ENCODE results near the gene MTM1.

MTM1 gene

DNA sequence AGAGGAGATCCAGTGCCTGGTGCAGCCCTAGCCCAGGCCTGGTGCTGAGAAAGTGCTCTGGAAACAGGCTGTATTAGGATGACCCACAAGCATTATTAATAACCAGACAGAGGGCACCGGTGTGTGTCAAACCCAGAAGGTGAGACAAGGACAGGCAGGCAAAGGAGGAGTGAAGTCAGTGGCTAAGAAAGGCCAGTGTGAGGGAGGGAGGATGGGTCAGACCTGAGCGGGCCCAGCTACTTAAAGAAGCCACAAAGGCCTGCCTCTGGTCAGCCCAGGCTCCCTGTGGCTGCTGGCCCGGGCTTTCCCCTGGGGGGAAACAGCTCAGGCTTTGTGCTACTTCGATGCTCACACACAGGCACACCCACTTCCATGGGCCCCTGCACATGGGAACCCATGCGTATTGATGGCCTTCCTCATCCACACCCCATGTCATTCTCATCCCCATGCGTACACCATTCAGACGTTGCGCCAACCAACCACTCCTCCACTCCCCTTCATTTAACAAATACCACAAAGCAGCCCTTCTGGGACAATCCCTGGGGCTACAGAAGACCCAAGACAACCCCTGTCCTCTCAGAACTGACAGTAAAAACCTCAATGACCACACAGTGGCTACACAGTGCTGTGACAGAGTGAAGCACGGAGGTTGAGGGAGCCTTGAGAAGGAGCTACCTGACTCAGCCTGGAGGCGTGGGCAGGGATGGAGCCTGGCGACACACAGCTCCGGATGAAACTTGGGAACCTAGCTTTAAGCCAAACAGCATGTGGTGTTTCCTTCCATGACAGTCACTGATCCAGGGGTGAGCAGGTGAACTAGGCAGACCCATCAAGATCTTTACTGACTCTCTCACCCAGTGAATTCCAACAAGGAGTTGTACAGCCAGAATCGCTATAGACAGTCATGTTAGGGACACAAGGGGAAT, 24.9 kb upstream of the MTM1 start:
- H3K36me3 Mint-ChIP-seq (ENCODE audit: insufficient read depth), result peaks cover 6% of the 10 kb centered on the region
- peaks cover 14% of the 10 kb centered on the region in 2 donors for H3K4me1 Mint-ChIP-seq (ENCODE audit: low read depth in 2 of 2)
- no peaks in the 10 kb centered on the region for H3K27me3 Mint-ChIP-seq
- no peaks in the 10 kb centered on the region for H3K9me3 Mint-ChIP-seq
- H3K27ac Mint-ChIP-seq, result no peak overlapping the region
- no peak overlapping the region for H3K4me3 Mint-ChIP-seq
- no peak for DNase-seq
- ATAC-seq (replicated peaks), result no peak

- Mint-ChIP-seq H3K4me3 (no peak overlapping the region), H3K27ac (no peak overlapping the region), H3K27me3 (no peaks in the 10 kb centered on the region), H3K36me3 (ENCODE audit: insufficient read depth) (peaks cover 6% of the 10 kb centered on the region), H3K4me1 (ENCODE audit: low read depth in 2 of 2) (peaks cover 17 to 19% of the 10 kb centered on the region in 2 donors), H3K9me3 (no peaks in the 10 kb centered on the region)
- ATAC-seq (replicated peaks) (no peak), DNase-seq (no peak)
Measured at GRCh38 chrX:150544222-150544787, 24.1 kb upstream of the MTM1 start.

GRCh38 chrX:150544835-150545770, 23.3 kb upstream of the MTM1 start:
- Mint-ChIP-seq H3K9me3 (no peaks in the 10 kb centered on the region), H3K36me3 (ENCODE audit: insufficient read depth) (peaks cover 6% of the 10 kb centered on the region), H3K27me3 (no peaks in the 10 kb centered on the region), H3K4me1 (ENCODE audit: low read depth in 2 of 2) (peaks cover 17 to 19% of the 10 kb centered on the region in 2 donors), H3K4me3 (no peak overlapping the region), H3K27ac (no peak overlapping the region)
- ATAC-seq (replicated peaks) (no peak), DNase-seq (no peak)

GRCh38 chrX:150546711-150547153, 21.7 kb upstream of the MTM1 start:
- Mint-ChIP-seq H3K36me3 (ENCODE audit: insufficient read depth) (peaks cover 6% of the 10 kb centered on the region), H3K4me1 (ENCODE audit: low read depth in 2 of 2) (peaks cover 17 to 19% of the 10 kb centered on the region in 2 donors), H3K9me3 (no peaks in the 10 kb centered on the region), H3K4me3 (peak overlapping the region; percentile 63 to 69), H3K27me3 (no peaks in the 10 kb centered on the region), H3K27ac (peak overlapping the region; percentile 29 to 82)
- ATAC-seq (replicated peaks) (peak; percentile 78), DNase-seq (peak; percentile 10 to 21 (median 14))

DNA sequence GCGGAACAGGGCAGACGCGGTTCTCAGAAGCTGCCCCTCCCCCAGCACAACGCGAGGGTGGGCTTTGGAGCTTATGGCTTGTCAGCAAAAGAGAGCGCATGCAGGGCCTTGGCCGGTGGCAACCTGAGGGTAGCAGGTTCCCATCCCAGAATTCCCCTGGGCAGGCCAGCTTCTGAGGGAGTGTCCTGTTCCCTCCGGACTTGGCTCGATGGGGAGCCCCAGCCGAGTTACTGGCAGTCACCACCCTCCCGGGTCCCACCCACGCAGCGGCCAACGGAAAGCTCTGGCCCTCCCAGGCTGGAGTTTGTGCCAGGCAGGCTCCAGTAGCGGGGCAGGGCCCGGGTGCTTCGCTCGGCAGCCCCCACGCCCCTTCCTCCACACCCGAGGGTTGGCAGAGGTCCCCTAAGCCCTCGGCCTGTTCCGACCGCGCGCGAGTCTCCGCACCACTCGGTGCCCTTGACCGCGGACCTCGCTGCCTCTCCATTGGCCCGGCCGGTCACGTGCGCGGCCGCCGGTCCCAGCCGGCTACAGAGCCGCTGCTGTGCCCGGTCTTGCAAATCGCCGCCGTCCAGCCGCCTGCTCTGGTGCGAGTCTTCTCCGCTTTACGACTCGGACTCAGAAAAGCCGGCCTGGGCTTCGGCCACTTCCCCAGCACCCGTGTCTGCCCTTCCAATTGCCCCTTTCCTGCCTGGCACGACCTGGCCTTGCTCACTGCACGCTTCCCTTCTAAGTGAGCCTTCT, 20.9 kb upstream of the MTM1 start:
- peak overlapping the region in 1 of 2 donors; percentile 55 for H3K27ac Mint-ChIP-seq
- H3K9me3 Mint-ChIP-seq, result no peaks in the 10 kb centered on the region
- peaks cover 6% of the 10 kb centered on the region for H3K36me3 Mint-ChIP-seq (ENCODE audit: insufficient read depth)
- H3K4me3 Mint-ChIP-seq, result peak overlapping the region; percentile 66 to 82
- no peaks in the 10 kb centered on the region for H3K27me3 Mint-ChIP-seq
- no peak for DNase-seq
- peak; percentile 29 for ATAC-seq (replicated peaks)
- H3K4me1 Mint-ChIP-seq (ENCODE audit: low read depth in 2 of 2), result peaks cover 17 to 19% of the 10 kb centered on the region in 2 donors

DNA sequence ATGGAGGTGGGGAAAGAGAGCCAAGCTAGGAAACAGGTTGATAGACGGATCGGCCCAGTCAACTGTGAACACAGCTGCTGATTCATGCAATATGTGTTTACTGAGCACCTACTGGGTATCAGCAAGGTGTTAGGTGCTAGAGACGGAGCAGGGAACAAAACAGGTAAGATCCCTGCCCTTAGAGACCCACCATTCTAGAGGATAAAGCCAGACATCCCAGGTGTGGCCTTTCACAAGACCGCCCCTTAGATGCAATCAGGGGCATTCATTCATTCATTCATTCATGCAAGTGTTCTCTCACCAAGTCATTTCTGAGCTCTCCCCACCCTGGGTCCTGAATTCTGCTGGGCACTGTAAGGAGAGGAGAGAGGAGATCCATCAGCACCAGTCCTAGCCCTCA, 20.2 kb upstream of the MTM1 start:
- DNase-seq (no peak), ATAC-seq (replicated peaks) (no peak)
- peak overlapping the region; percentile 66 to 82 for H3K4me3 Mint-ChIP-seq
- no peaks in the 10 kb centered on the region for H3K9me3 Mint-ChIP-seq
- H3K36me3 Mint-ChIP-seq (ENCODE audit: insufficient read depth), result peaks cover 6% of the 10 kb centered on the region
- H3K27ac Mint-ChIP-seq, result peak overlapping the region in 1 of 2 donors; percentile 55
- H3K4me1 Mint-ChIP-seq (ENCODE audit: low read depth in 2 of 2), result peaks cover 17 to 19% of the 10 kb centered on the region in 2 donors
- no peaks in the 10 kb centered on the region for H3K27me3 Mint-ChIP-seq

DNA sequence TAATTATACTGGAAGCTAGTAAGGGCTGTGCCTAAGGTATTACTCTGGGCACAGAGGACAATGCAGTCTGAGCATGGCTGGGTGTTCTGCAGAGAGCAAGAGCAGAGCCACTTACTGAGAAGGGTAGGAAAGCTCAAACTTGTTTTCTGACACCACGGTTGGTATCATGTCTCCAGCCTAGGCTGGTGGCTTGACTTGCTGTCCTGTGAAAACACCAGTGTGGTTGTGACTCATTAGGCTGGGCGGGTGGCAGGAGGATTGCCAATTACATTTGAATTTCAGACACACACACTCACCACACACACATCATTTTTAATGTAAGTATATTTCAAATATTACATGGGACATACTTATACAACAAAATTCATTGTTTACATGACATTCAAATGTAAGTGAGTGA, 19.7 kb upstream of the MTM1 start:
- Mint-ChIP-seq H3K4me3 (peak overlapping the region in 1 of 2 donors; percentile 82), H3K27me3 (no peaks in the 10 kb centered on the region), H3K36me3 (ENCODE audit: insufficient read depth) (peaks cover 6% of the 10 kb centered on the region), H3K4me1 (ENCODE audit: low read depth in 2 of 2) (peaks cover 17 to 19% of the 10 kb centered on the region in 2 donors), H3K27ac (no peak overlapping the region), H3K9me3 (no peaks in the 10 kb centered on the region)
- DNase-seq (no peak), ATAC-seq (replicated peaks) (peak; percentile 40)

DNA sequence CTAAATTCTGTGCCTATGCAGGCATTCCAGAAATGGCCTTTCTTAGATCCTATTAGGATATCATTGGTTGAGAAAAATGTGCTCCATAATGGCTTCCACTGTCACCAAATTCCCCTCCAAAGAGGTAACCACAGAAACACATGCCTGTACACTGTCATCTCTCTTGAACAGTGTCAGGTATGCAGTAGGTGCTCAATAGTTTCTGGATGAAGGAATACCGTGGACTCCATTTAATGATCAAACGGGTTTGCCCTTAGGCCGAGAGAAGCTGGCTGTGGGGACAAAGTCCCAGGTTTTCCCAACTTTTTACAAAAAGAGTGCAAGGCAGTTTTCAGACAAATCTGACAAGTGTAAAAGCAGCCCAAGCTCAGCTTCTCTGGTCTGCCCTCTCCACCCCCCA, 16.5 kb upstream of the MTM1 start:
- Mint-ChIP-seq H3K4me1 (ENCODE audit: low read depth in 2 of 2) (peaks cover 8 to 9% of the 10 kb centered on the region in 2 donors), H3K9me3 (no peaks in the 10 kb centered on the region), H3K36me3 (ENCODE audit: insufficient read depth) (no peaks in the 10 kb centered on the region), H3K27me3 (no peaks in the 10 kb centered on the region), H3K27ac (no peak overlapping the region), H3K4me3 (no peak overlapping the region)
- no peak for DNase-seq
- no peak for ATAC-seq (replicated peaks)

DNA sequence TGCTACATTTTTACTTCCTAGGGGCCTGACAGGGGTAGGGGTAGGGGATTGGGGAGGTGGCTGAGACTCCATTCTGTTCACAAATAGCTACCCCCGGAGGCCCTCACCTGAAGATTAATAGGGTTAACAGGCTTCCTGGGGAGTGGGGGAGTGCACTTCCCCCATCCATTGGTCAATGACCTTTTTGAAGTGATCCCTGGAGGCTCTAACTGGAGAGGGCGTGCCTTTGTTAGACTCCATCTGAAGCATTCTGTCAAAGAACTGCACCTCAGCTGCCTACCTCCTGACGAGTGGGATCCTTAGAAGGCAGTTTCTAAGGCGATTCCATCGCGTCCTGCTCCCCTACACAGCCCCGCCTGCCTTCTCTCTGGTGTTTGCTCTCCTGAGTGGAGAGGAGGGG, 10.0 kb upstream of the MTM1 start:
- H3K4me3 Mint-ChIP-seq, result no peak overlapping the region
- H3K27me3 Mint-ChIP-seq, result no peaks in the 10 kb centered on the region
- DNase-seq (no peak), ATAC-seq (replicated peaks) (no peak)
- no peak overlapping the region for H3K27ac Mint-ChIP-seq
- no peaks in the 10 kb centered on the region for H3K4me1 Mint-ChIP-seq (ENCODE audit: low read depth in 2 of 2)
- H3K36me3 Mint-ChIP-seq (ENCODE audit: insufficient read depth), result no peaks in the 10 kb centered on the region
- no peaks in the 10 kb centered on the region for H3K9me3 Mint-ChIP-seq

DNA sequence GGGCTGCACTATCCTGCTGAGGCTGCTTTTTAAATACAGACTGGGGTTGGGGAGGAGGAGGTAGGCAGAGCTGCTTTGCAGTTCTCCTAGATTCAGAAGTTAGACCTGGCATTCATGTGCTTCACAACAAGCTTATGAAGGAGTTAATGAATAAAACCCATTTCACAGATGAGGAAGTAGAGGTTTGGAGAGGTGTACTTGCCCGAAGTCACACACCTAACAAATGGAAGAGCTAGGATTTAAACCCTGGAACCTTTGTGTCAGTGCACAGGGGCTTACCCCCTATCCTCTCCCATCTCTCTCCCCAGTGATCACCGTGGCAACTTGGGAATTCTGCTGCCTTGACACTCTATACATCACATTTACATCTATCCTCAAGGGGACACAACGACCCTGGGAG, 3.6 kb upstream of the MTM1 start:
- no peaks in the 10 kb centered on the region for H3K27me3 Mint-ChIP-seq
- no peak overlapping the region for H3K27ac Mint-ChIP-seq
- no peaks in the 10 kb centered on the region for H3K9me3 Mint-ChIP-seq
- no peaks in the 10 kb centered on the region for H3K36me3 Mint-ChIP-seq (ENCODE audit: insufficient read depth)
- no peak overlapping the region for H3K4me3 Mint-ChIP-seq
- no peak for DNase-seq
- ATAC-seq (replicated peaks), result no peak
- H3K4me1 Mint-ChIP-seq (ENCODE audit: low read depth in 2 of 2), result peaks cover 3 to 9% of the 10 kb centered on the region in 2 donors

DNA sequence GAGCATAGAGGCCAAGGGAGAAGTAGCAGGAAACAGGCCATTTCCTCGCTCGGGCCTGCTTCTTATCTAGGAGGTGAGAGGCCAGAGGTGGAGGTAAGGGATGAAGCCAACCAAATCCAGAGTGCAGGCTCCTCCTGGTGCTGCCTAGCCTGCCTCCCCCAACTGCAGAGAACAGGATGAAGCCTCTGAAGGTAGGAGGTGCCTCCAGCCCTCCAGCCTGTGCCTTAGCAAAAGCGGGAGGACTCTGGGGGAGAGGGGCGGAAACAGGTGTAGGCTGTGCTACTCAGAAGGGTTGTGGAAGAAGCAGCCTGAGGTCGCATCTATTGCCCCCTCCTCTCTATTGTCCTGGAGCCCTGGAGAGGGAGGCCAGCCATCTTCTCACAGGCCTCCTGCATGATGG, 2.9 kb upstream of the MTM1 start:
- H3K36me3 Mint-ChIP-seq (ENCODE audit: insufficient read depth), result no peaks in the 10 kb centered on the region
- no peaks in the 10 kb centered on the region for H3K9me3 Mint-ChIP-seq
- H3K27ac Mint-ChIP-seq, result no peak overlapping the region
- H3K4me3 Mint-ChIP-seq, result no peak overlapping the region
- H3K27me3 Mint-ChIP-seq, result no peaks in the 10 kb centered on the region
- no peak for DNase-seq
- H3K4me1 Mint-ChIP-seq (ENCODE audit: low read depth in 2 of 2), result peaks cover 5 to 14% of the 10 kb centered on the region in 2 donors
- ATAC-seq (replicated peaks), result no peak

DNA sequence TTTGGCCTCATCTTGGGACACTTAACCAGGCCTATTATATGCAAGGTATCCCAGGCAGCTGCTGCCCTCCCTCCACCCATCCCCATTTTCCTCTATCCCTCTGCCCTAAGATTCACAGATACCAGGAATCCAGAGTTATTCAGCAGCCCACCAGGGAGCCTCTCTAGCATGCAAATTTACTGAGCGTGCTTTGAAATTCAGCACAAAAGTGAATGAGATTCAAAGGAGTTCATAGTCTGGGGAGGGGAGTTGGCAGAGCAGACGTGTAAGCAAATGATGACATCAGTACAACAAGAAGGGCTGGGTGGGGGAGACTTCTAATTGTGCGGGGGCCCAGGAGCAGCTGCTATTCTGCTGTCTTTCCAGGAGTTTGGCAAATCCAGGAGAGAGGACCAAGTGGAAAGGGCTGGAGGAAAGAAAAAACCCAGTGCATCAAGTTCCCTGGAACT, 1.7 kb upstream of the MTM1 start:
- Mint-ChIP-seq H3K9me3 (no peaks in the 10 kb centered on the region), H3K27ac (no peak overlapping the region), H3K4me1 (ENCODE audit: low read depth in 2 of 2) (peaks cover 10 to 17% of the 10 kb centered on the region in 2 donors), H3K27me3 (no peaks in the 10 kb centered on the region), H3K4me3 (no peak overlapping the region), H3K36me3 (ENCODE audit: insufficient read depth) (no peaks in the 10 kb centered on the region)
- DNase-seq (no peak), ATAC-seq (replicated peaks) (no peak)
